Neural cell (in vitro differentiated cells): ENCODE measurements around the gene REV1.

Experiments
- EP300 ChIP-seq: fragments of 450-650 bp; conservative IDR thresholded peaks from 2 replicates; pipeline ENCODE4 v1.6.1; 2014; ENCODE audit warnings: antibody characterized with exemption, mild to moderate bottlenecking, moderate library complexity; ENCODE audit not compliant: poor library complexity, severe bottlenecking
- MXI1 ChIP-seq: fragments of 450-650 bp; conservative IDR thresholded peaks from 2 replicates; pipeline ENCODE4 v1.6.1; 2014; ENCODE audit warnings: antibody characterized with exemption, mild to moderate bottlenecking; ENCODE audit not compliant: poor library complexity, severe bottlenecking
- POLR2AphosphoS5 ChIP-seq: IDR thresholded peaks from 2 replicates; pipeline ENCODE4 v1.6.1; 2012
- TF ChIP-seq, protein P1 (sequence below): fragments of 450-650 bp; IDR thresholded peaks from 2 replicates; pipeline ENCODE4 v1.5.1; 2014; ENCODE audit warnings: antibody characterized with exemption, mild to moderate bottlenecking, moderate library complexity; ENCODE audit not compliant: poor library complexity, severe bottlenecking

DNA sequence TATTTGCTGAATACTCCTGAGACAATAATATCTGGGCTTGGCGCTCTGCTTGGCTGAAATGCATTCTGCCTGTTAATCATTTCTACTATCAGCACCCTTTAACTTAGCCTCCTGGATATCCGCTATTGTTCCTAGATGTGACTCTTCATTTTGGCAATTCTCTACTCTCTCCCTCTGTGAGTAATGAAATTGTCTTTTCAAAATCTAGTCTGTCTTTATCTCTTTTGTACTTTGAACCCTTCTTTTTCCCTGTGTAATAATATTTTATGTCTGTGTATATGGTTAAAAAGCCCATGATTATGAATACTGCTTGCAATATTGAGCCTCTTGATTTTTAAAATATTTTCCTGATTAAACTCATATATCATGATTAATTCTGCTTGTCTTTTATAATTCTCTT, 6.2 kb upstream of the REV1 start:
- TF ChIP-seq EP300 = no peak
- TF ChIP-seq, protein P1, sequence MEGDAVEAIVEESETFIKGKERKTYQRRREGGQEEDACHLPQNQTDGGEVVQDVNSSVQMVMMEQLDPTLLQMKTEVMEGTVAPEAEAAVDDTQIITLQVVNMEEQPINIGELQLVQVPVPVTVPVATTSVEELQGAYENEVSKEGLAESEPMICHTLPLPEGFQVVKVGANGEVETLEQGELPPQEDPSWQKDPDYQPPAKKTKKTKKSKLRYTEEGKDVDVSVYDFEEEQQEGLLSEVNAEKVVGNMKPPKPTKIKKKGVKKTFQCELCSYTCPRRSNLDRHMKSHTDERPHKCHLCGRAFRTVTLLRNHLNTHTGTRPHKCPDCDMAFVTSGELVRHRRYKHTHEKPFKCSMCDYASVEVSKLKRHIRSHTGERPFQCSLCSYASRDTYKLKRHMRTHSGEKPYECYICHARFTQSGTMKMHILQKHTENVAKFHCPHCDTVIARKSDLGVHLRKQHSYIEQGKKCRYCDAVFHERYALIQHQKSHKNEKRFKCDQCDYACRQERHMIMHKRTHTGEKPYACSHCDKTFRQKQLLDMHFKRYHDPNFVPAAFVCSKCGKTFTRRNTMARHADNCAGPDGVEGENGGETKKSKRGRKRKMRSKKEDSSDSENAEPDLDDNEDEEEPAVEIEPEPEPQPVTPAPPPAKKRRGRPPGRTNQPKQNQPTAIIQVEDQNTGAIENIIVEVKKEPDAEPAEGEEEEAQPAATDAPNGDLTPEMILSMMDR = no peak
- TF ChIP-seq MXI1 = no peak
- TF ChIP-seq POLR2AphosphoS5 = no peak
